Measurements from ENCODE around the gene GALNT2.

The GALNT2 gene

GRCh38 chr1:230048322-230048721 is 18.7 kb upstream of the GALNT2 start:
- Histone ChIP-seq H3K9me2 (replicated peaks; ENCODE audit: insufficient read depth, low read length) (no peaks in the 10 kb centered on the region), H3K9ac (ENCODE audit: low read length) (no peak overlapping the region), H3K4me2 (ENCODE audit: low read depth, low read length) (no peak overlapping the region), H3K36me3 (replicated peaks; ENCODE audit: insufficient read depth, low read length) (no peaks in the 10 kb centered on the region), H3F3A (ENCODE audit: insufficient read depth, low read length) (no peaks in the 10 kb centered on the region), H4K20me1 (ENCODE audit: insufficient read depth, low read length) (no peaks in the 10 kb centered on the region), H2AFZ (ENCODE audit: low read length) (no peak overlapping the region), H3K79me2 (ENCODE audit: low read length) (no peaks in the 10 kb centered on the region), H3K27me3 (replicated peaks; ENCODE audit: insufficient read depth, low read length) (no peaks in the 10 kb centered on the region), H3K9me3 (replicated peaks; ENCODE audit: insufficient read depth, low read length) (no peaks in the 10 kb centered on the region), H3K4me1 (ENCODE audit: low read length) (no peaks in the 10 kb centered on the region), H3K27ac (ENCODE audit: low read length) (no peak overlapping the region), H3K4me3 (ENCODE audit: low read length) (no peak overlapping the region)
- TF ChIP-seq EZH2phosphoT487 (IDR thresholded peaks at IDR 0.05; ENCODE audit: low read length) (no peak), EZH2 (optimal IDR thresholded peaks at IDR 0.05; ENCODE audit: low read depth, low read length) (no peak), CTCF (IDR thresholded peaks at IDR 0.05; ENCODE audit: low read length) (no peak)
- no peak for DNase-seq

- H3F3A ChIP-seq (ENCODE audit: insufficient read depth, low read length) = no peaks in the 10 kb centered on the region
- H3K9me2 ChIP-seq (replicated peaks; ENCODE audit: insufficient read depth, low read length) = no peaks in the 10 kb centered on the region
- no peaks in the 10 kb centered on the region for H3K9me3 ChIP-seq (replicated peaks; ENCODE audit: insufficient read depth, low read length)
- no peak overlapping the region for H3K27ac ChIP-seq (ENCODE audit: low read length)
- DNase-seq = no peak
- no peaks in the 10 kb centered on the region for H4K20me1 ChIP-seq (ENCODE audit: insufficient read depth, low read length)
- no peaks in the 10 kb centered on the region for H3K79me2 ChIP-seq (ENCODE audit: low read length)
- no peak for TF ChIP-seq EZH2 (optimal IDR thresholded peaks at IDR 0.05; ENCODE audit: low read depth, low read length)
- no peak for TF ChIP-seq CTCF (IDR thresholded peaks at IDR 0.05; ENCODE audit: low read length)
- no peak for TF ChIP-seq EZH2phosphoT487 (IDR thresholded peaks at IDR 0.05; ENCODE audit: low read length)
- H3K9ac ChIP-seq (ENCODE audit: low read length) = no peak overlapping the region
- no peaks in the 10 kb centered on the region for H3K27me3 ChIP-seq (replicated peaks; ENCODE audit: insufficient read depth, low read length)
- H3K36me3 ChIP-seq (replicated peaks; ENCODE audit: insufficient read depth, low read length) = no peaks in the 10 kb centered on the region
- no peak overlapping the region for H3K4me3 ChIP-seq (ENCODE audit: low read length)
- no peak overlapping the region for H3K4me2 ChIP-seq (ENCODE audit: low read depth, low read length)
- H3K4me1 ChIP-seq (ENCODE audit: low read length) = no peaks in the 10 kb centered on the region
- H2AFZ ChIP-seq (ENCODE audit: low read length) = no peak overlapping the region
Observed at GRCh38 chr1:230048922-230049321, 18.1 kb upstream of the GALNT2 start.

GRCh38 chr1:230049731-230050130 is 17.3 kb upstream of the GALNT2 start:
- Histone ChIP-seq H2AFZ (ENCODE audit: low read length) (no peak overlapping the region), H3K4me1 (ENCODE audit: low read length) (no peaks in the 10 kb centered on the region), H3K27ac (ENCODE audit: low read length) (no peak overlapping the region), H3K9me2 (replicated peaks; ENCODE audit: insufficient read depth, low read length) (no peaks in the 10 kb centered on the region), H3K36me3 (replicated peaks; ENCODE audit: insufficient read depth, low read length) (no peaks in the 10 kb centered on the region), H3K9me3 (replicated peaks; ENCODE audit: insufficient read depth, low read length) (no peaks in the 10 kb centered on the region), H4K20me1 (ENCODE audit: insufficient read depth, low read length) (no peaks in the 10 kb centered on the region), H3K4me3 (ENCODE audit: low read length) (no peak overlapping the region), H3K4me2 (ENCODE audit: low read depth, low read length) (no peak overlapping the region), H3K9ac (ENCODE audit: low read length) (no peak overlapping the region), H3F3A (ENCODE audit: insufficient read depth, low read length) (no peaks in the 10 kb centered on the region), H3K79me2 (ENCODE audit: low read length) (no peaks in the 10 kb centered on the region), H3K27me3 (replicated peaks; ENCODE audit: insufficient read depth, low read length) (no peaks in the 10 kb centered on the region)
- no peak for DNase-seq
- no peak for TF ChIP-seq EZH2 (optimal IDR thresholded peaks at IDR 0.05; ENCODE audit: low read depth, low read length)
- TF ChIP-seq CTCF (IDR thresholded peaks at IDR 0.05; ENCODE audit: low read length) = no peak
- no peak for TF ChIP-seq EZH2phosphoT487 (IDR thresholded peaks at IDR 0.05; ENCODE audit: low read length)

Measured in MM.1S (cell line).